CD4-positive, alpha-beta T cell treated with Interleukin-12 subunit alpha and Interleukin-12 subunit beta, for 1 hour (primary cell): ENCODE results near the gene NFYC.
A peak's percentile ranks its signal among the peaks of the same experiment; 100 is the strongest.

Source experiments
- DNase-seq: peaks from one replicate; pipeline ENCODE4 v3.0.0-alpha.2; 2020

NFYC gene

GRCh38 chr1:40762144-40762923, 70.8 kb downstream of the NFYC start:
- DNase-seq, result no peak

DNA sequence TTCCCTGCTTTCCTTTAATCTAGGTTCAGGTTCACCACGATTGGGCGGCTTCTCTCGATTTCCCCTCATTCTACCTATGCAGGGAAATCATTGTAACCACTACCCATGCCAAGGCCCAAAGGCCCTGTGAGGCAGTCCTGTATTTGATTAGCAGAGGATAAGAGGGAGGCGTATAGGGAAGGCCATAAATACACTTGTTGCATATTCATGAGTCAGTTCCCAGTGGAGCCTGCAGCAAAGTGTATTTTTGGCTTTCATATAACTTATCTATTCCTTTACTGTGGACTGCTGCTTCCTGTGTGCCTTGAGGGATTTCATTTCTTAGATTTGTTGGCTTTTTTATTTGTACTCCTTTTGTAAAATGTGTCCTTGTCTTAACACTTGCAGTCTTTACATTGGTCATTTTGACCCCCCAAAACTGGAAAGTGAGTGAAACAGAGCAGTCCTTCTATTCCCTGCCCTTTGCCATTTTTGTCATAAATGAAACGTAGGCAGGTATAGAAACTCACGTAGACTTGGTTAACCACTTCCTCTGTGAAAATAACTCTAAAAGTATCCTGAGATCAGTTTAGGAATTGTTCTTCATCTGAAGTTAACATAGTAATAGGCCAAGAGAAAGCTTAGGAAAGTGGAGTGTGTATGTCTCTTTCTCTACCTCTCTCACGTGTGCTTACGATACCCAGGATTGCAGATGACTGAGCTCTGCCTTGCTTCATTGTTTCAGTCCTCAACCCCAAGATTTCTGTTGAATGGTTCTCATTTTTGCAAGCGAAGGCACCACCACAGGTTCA, 72.4 kb downstream of the NFYC start:
- peak; percentile 4 for DNase-seq

DNA sequence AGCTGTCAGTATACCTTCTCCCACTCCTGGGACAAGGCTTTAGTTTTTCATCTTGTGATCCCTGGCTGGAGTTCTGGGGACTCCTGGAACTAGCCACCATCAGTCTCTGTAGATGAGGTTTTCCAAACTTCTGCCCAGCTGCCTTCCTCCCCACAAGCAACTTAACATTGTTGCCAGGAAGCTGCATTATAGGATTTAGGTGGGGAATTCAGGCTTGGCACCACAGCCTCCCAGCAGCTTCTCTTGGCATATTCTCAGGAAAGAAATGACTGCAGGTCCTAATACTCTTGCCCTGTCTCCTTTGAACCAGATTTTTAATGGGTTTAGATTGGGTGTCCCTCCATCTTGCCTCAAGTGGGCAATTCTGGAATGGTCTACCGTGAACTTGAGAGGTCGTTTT, 73.5 kb downstream of the NFYC start:
- no peak for DNase-seq

DNA sequence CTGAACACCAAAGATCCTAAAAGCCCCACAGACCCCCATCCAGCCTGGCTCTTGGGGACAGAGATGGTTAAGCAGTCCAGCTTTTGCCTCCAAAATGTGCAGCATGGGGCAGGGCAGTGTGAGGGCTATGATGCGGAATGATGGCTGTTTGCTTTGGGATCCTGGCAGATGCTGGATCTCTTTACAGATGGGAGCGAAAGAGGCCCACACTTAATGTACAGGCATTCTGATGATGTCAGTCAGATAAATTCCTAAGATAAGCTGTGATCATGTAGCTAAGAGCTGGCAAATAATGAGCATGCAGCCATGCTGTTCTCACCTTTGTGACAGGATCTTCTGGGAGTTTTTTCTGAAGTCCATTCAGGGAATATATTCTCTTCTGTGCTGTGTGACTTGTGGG, 74.5 kb downstream of the NFYC start:
- DNase-seq, result no peak

DNA sequence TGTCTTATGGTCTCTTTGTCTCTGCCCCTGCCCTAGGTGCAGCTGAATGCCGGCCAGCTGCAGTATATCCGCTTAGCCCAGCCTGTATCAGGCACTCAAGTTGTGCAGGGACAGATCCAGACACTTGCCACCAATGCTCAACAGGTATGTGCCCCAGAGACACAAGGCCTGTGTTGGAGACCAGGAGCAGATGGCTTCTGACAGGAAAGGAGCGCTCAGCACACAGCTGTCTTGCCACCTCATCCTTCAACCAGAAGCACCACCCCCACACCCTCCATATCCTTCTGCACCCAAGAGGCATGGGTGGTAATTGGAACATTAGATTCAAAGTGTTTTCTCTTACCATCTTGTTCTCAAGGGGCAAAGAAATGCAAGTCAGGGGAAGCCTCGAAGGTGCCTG, 75.1 kb downstream of the NFYC start:
- no peak for DNase-seq

DNA sequence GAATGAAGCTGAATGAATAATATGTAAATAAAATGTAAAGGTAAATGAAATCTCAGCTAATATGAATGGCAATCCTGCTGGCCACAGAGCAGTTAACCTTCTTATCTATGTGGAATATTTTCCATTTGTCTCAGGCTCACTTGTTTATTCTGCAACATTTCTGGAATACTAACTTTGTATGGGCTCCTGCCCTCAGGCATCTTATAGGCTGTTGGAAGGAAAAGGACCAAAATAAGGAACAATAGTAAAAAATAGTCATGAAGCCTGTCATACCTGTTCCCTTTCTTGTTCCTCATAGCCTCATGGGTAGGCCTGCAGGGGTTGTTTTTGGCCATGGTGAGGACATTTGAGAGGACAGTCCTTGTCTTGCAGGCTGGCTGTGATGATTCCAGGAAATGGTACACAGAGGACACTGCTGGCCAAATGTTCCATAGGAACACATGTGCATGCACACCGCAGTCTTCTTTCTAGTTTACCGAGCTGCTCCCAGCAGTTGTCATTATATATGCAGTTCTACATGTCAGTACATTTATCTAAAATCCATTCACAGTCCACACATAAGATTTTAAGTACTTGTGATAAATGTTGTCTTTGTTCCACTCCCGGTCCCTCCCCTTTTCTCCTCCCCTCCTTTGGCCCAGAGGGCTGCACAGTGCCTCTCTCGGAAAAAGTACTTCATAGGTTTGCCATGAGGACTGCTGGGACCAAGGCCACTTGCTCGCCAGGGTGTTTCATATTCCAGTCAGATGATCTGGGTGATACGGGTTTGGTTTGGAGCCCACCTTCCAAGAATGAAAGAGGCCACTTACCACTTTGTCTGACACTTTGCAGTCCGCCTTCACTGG, 76.9 kb downstream of the NFYC start:
- no peak for DNase-seq

GRCh38 chr1:40769815-40770214, 78.3 kb downstream of the NFYC start:
- no peak for DNase-seq

DNA sequence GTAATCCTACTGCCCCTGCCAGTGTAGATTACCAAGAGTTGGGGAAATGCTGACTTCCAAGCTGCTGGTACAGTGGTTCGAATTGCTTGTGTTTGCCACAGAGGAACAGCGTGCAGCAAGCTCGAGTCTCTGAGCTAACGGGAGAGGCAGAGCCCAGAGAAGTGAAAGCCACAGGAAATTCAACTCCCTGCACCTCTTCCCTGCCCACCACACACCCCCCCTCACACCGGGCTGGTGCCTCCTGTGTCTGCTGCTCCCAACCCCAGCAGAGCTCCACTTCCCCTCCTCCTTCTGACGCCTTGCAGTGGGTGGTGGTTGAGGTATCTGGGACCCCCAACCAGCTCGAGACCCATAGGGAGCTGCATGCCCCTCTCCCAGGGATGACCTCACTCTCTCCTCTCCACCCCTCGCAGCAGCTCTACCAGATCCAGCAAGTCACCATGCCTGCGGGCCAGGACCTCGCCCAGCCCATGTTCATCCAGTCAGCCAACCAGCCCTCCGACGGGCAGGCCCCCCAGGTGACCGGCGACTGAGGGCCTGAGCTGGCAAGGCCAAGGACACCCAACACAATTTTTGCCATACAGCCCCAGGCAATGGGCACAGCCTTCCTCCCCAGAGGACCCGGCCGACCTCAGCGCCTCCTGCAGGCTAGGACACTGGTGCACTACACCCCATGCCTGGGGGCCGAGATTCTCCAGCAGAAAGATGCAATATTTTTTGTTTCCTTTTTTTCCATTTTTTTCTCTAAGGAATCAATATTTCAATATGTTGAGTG, 79.0 kb downstream of the NFYC start:
- DNase-seq, result no peak

- DNase-seq, result no peak
Measured at GRCh38 chr1:40772146-40772955, 80.8 kb downstream of the NFYC start.

DNA sequence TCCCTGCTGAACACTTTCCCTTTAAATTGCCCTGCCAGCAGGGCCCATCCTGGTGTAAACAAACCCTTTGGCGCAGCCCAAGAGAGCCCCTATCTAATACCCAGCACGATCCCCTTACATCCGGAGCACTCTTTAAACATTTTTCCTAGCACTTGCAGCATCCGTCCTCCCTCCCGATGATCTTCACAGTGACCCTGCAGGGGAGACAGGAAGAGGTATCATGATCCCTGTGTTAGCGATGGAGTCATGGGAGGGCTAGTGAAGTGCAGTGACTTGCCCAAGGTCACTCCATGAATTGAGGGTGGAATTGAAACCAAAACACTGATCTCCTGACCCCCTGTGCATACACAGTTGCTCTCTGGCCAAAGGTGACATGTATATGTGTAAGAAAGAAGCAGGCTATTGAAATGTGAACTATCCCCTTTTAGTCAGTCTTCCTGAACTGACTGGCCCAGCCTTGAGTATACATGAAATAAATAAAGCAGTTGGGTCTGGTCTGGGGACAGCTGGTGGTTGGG, 82.3 kb downstream of the NFYC start:
- no peak for DNase-seq

GRCh38 chr1:40774266-40774998, 82.9 kb downstream of the NFYC start:
- peak; percentile 64 for DNase-seq

DNA sequence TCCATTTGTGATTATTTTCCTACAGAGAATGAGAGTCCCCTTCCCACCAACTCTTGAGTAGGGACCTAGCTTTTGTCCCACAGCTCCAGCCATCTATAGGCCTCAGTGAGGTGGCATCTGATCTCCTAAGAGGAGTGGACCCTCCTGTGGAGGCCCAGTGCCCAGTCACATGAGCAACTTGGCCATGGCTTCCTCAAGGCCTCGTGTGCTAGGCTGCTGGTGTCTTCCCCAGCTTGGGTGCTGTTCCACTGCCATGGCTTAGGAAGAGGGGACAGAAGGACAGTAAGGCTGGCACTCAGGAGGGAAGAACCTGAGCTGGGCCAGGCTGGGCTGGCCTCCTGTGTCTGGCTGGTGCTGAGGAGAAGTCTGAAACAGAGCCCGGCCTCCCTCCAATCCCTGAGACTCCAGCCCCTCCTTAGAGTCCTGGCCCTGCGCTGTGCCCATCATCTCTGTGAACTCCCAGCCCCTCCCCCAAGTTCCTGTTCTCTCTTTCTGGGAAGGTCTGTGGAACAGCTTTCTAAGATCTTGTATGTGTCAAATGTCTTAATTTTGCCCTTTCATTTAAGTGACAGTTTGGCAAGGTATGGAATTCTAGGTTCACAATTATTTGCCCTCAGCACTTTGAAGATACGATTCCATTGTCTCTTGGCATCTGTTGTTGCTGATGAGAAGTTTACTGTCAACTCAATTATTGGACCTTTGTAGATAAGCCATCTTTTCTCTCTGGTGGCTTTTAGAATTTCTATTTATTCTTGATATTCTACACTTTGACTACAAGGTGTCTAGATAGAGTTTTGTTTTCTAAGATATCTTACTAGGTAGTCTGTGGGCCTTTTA, 85.0 kb downstream of the NFYC start:
- DNase-seq, result no peak

DNA sequence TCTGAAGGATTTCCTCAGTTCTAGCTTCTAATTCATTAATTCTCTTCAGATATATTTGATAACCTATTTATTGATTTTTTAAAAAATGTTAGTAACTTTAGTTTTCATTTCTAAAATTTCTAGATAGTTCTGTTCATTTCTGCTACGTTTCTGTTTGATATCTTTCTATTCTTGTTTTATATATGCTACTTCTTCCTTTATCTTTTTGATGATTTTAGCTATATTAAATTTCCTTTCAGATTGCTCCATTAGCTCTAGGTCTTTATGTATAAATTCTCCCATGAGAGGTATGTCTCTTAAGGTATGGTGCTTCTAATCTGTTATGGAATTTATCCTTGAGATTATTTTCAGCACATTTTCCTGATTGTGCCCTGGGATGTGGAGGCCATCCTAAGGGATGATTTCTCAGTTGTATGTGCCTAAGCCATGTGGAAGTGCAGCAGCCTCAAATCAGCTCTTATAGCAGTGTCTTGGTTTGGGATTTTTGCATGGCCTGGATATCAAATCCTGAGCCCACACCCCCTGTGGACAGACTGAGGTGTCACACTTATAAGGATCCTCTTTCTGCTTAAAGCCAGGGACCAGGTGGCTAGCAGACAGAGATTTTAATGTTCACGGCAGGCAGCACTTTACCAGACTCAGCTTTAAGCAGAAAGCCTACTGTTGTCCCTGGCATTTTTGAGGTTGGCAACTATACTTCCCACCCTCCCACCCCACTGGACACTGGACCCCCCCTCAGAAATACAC, 85.9 kb downstream of the NFYC start:
- DNase-seq, result no peak

GRCh38 chr1:40780678-40781607, 89.4 kb downstream of the NFYC start:
- DNase-seq, result no peak

DNA sequence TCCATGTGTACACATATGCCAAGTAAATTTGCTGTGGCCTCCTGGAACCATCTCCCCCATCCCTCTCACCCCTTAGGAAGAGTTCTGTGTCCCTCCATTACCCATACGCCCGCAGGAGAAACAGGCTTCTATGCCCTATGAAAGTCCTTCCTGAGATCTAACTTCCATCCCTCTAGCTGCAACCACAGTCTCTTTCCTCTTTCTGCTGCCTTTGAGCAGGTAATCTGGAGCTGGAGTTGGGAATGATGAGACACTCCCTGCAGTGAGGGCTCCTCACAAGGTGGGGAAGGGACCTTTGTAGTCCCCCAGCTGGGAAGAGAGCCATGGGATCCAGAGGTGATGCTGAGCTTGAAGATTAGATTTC, 90.1 kb downstream of the NFYC start:
- no peak for DNase-seq

GRCh38 chr1:40782371-40782956, 91.0 kb downstream of the NFYC start:
- DNase-seq, result no peak
